Measurements from ENCODE around the gene TMEM176A. TPM values are rescaled to one million over a fixed set of nuclear protein-coding genes. Genes with fewer than 3 reads are reported as not detected.
"Not testable (repeated sequence)": the region's sequence is repeated elsewhere in the genome, so short reads cannot be mapped to it uniquely, and the experiment has no call there.

TMEM176A gene
- total RNA-seq, result not detected in 2 replicates

GRCh38 chr7:150800581-150801241 lies at the start of gene TMEM176A:
Gene TMEM176A, plus strand, starts transcription at chr7:150800769. Its CDS starts 782 bp downstream, at chr7:150801551.
- DNase-seq (ENCODE audit: extremely low read depth, low read depth, low spot score), result no peak

GRCh38 chr7:150751702-150752101 lies 48.9 kb upstream of the TMEM176A start:
- no peak for DNase-seq (ENCODE audit: extremely low read depth, low read depth, low spot score)

GRCh38 chr7:150753239-150753638 lies 47.3 kb upstream of the TMEM176A start:
- DNase-seq (ENCODE audit: extremely low read depth, low read depth, low spot score), result no peak

GRCh38 chr7:150753826-150754603 lies 46.6 kb upstream of the TMEM176A start:
- DNase-seq (ENCODE audit: extremely low read depth, low read depth, low spot score), result no peak

GRCh38 chr7:150754951-150755350 lies 45.6 kb upstream of the TMEM176A start:
- no peak for DNase-seq (ENCODE audit: extremely low read depth, low read depth, low spot score)

- no peak for DNase-seq (ENCODE audit: extremely low read depth, low read depth, low spot score)
Measured at GRCh38 chr7:150755473-150756099, 45.0 kb upstream of the TMEM176A start.

GRCh38 chr7:150756166-150756565 lies 44.4 kb upstream of the TMEM176A start:
- no peak for DNase-seq (ENCODE audit: extremely low read depth, low read depth, low spot score)

- DNase-seq (ENCODE audit: extremely low read depth, low read depth, low spot score), result no peak
Measured at GRCh38 chr7:150756858-150757257, 43.7 kb upstream of the TMEM176A start.

GRCh38 chr7:150759479-150759878 lies 41.1 kb upstream of the TMEM176A start:
- no peak for DNase-seq (ENCODE audit: extremely low read depth, low read depth, low spot score)

GRCh38 chr7:150766334-150766709 lies 34.2 kb upstream of the TMEM176A start:
- DNase-seq (ENCODE audit: extremely low read depth, low read depth, low spot score), result no peak

GRCh38 chr7:150769768-150770167 lies 30.8 kb upstream of the TMEM176A start:
- DNase-seq (ENCODE audit: extremely low read depth, low read depth, low spot score), result no peak

- not testable (repeated sequence) for DNase-seq (ENCODE audit: extremely low read depth, low read depth, low spot score)
Measured at GRCh38 chr7:150774131-150774530, 26.4 kb upstream of the TMEM176A start.

GRCh38 chr7:150778014-150778737 lies 22.4 kb upstream of the TMEM176A start:
- DNase-seq (ENCODE audit: extremely low read depth, low read depth, low spot score), result no peak

- DNase-seq (ENCODE audit: extremely low read depth, low read depth, low spot score), result no peak
Measured at GRCh38 chr7:150778738-150779301, 21.7 kb upstream of the TMEM176A start.

- DNase-seq (ENCODE audit: extremely low read depth, low read depth, low spot score), result no peak
Measured at GRCh38 chr7:150780292-150780691, 20.3 kb upstream of the TMEM176A start.

GRCh38 chr7:150781103-150781502 lies 19.5 kb upstream of the TMEM176A start:
- no peak for DNase-seq (ENCODE audit: extremely low read depth, low read depth, low spot score)

GRCh38 chr7:150781961-150782360 lies 18.6 kb upstream of the TMEM176A start:
- DNase-seq (ENCODE audit: extremely low read depth, low read depth, low spot score), result no peak

GRCh38 chr7:150784120-150784736 lies 16.3 kb upstream of the TMEM176A start:
- DNase-seq (ENCODE audit: extremely low read depth, low read depth, low spot score), result no peak

- DNase-seq (ENCODE audit: extremely low read depth, low read depth, low spot score), result no peak
Measured at GRCh38 chr7:150784954-150785353, 15.6 kb upstream of the TMEM176A start.
